DMS53 (cell line): Measurements from ENCODE around the gene COPS9.

Source experiments
- DNase-seq: peaks from one replicate; lab custom pipeline; 2025; lab: John Stamatoyannopoulos, UW

The COPS9 gene

DNA sequence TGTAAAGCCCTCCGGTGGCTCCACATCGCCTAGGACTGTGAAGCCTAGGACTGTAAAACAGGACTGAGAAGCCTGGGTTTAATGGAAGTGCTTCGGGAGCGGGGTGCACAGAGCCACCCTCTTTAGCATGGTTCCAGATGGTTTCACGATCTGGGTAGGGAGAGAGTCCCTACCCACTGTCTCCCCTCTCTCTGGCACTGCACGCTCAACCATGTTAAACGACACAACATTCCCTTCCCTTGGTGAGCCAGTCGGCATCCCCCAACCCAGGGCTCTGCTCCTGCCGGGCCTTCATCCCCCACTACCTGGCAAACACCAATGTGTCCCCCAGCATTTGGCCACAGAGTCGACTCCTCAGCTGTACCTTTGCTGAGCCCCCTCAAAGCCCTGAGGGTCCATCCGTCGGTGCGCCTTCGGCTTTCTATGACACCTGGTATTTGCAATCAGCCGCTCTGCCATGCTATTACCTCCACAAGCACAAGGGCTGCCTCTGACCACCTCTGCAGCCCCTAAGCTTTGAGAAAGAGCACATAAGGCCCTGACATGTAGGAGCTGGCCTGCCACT, 1.1 kb downstream of the COPS9 start:
- no peak for DNase-seq

DNA sequence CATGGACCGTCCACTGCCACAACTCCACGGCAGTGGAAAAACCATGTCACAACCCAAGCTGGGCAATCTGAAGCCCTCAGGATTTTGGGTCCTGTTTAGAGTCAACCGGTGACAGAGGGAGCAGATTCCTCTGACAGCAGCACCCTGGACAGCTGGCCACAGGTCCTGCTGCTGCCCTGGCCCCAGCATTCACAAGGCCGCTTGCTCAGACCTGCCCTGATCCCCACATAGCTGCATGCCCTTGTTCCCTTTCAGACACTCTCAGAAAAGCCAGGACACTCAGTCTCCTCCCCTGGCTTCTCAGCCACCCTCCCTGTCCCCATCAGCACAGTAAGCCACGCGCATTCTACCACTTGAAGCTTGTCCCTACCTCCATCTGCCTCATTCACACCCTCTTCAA, 1.6 kb downstream of the COPS9 start:
- no peak for DNase-seq

DNA sequence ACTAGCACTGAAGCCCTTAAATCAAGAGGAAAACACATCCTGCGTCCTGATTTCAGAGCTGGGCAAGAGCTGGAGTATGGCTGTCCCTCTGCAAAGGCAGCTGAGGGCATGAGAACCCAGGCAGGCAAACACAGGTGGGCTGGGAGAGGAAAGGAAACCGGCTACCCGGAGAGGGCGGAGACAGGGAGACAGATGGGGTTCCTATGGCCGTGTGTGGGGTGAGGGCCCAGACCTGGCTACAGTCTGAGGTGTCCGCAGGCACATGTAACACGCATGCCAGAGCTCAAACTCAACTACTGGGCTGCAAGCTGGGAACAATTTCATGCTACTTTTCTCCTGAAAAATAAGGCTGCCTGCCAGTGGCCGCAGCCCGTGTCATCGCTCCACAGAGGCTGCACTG, 2.7 kb downstream of the COPS9 start:
- DNase-seq, result no peak

DNA sequence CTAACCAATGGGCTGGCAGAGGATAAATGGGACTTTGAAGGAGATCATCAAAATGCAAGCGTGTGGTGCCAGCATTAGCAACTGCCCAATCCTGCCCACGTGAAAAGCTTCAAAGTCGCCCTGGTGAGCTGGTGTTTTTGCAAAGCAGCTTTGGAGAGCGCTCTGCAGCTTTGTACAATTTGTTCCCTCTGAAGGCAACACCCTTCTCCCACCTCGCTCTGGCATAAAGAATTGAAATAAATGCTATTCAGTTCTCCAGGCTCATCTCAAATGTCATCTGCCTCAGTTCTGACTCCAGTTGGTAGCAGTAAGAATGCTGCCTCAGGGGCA, 3.5 kb downstream of the COPS9 start:
- DNase-seq, result no peak

DNA sequence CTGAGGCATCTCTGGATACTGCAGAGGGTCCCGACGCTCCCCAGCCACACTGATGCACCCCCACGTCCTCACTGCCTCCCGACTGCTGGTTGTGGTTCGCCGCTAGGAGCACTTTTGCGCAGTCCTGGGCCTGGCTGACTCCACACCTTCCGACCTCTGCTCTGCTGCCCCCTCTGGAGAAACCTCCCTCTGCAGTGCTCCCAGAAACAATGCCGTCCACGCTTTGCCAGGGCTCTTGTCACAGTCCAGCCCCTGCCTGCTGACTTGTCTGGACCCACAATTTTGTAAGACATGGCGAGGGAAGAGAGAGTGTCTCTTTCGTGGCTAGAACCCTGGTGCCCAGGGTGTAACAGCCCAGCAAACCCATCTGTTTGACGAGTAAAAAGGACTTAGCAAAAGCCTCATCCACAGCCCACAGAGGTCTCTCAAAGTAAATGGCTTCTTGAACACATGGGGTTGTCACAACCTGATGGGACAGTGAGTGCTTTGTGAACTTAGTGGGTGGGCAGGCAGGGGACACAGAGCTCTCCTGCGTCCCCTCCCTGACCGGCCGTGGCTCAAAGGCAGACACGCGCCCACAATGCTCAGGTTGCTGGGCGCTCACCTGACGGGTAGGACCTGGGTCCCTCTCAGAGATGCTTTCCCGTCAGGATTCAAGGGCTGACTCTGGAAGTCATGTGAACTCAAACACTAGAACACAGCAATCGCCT, 4.0 kb downstream of the COPS9 start:
- no peak for DNase-seq

DNA sequence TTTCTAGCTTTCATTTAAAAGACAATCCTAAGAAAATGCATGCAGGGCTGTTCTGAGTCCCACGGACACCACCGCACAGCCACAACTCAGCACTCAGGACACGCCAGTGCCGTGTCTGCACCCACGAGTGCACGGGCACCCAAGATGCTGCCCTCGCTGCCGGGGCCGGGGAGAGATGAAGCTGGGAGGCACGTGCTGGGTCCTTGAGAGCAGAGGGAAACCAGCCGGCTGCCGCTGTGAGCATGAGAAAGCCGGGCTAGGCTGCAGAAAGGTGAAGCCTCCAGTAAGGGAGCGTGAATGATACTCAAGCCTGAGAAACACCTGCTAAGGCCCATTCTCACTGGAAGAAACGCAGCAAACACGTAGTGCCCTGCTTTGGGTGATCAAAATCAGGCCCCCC, 4.8 kb downstream of the COPS9 start:
- DNase-seq, result no peak

DNA sequence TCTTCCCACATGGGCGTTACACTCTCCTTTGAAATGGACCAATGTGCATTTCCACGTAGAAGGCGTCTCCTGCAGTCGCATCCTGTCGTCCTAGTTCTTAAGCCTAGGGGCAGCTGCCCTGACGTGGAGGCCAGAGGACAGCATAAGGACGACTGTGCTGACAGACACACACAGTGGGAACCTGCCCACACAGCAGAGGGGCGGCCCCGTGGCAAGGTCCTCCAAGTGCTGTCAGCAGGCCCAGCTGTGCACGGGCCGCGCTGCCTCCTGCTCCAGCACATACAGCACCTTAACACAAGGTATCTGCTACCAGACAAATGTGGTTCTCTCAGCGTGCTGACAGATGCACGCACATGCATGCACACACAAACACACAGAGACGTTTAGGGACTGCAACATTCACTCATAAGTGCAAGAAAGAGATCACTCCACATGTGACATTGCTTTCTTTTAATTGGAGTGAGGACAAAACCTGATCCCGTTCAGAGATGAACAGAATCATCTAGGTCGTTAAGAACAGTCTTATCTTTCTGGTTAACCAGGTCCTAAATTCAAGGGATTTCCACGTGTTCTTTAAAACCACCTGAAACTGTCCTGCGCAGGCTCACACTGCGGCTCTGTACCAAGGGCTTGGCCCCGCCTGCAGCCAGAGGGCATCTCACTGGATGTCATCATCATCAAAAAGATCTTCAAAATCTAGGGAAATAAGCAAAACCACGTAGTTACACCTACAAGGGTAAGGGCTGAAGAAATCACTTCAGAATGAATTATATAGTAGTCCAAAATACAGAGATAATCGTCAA, 5.5 kb downstream of the COPS9 start:
- DNase-seq, result no peak

DNA sequence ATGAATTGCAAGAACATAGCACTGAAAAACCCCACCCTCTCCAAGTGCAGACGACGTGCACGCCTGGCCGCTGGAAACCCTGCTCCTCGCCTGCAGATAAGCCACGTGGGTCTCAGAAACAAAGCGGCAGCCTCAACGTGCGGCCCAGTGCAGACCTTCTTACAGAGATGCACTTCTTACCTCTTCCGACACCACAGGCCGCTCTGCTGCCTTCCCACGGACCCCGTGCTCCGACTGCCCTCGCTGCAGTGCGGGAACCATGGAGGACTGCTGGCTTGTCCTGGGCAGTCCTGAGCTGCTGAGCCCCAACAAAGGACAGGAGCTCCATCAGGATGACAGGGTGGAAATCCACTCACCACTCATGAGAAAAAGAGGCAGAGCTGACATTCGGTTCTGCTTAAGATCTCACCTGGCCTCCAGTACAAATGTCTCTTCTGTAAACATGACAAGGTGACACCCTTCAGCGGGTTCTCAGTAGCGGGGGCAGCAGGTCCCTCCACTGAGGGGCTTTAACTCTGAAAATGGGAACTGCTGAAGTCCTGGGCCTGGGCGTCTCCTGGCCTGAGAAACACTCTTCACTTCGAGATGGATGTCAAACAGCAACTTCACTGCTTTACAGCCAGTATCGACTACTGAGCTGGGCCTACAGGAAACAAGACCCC, 6.2 kb downstream of the COPS9 start:
- no peak for DNase-seq

DNA sequence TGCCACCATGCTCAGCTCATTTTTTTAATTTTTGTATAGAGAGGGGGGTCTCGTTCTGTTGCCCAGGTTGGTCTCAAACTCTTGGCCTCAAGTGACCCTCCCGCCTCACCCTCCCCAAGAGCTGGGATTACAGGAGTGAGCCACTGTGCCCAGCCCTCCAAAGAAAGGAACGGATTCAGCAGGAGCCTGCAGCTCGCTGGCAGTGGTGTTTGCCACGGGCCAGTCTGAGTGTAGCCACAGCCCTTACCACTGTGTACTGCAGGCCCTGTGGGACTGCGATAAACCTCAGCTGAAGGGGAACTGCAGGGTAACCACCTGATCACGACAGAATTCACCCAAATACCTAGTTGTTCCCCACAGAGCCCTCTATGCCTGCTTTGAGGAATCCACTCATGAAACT, 6.8 kb downstream of the COPS9 start:
- no peak for DNase-seq

DNA sequence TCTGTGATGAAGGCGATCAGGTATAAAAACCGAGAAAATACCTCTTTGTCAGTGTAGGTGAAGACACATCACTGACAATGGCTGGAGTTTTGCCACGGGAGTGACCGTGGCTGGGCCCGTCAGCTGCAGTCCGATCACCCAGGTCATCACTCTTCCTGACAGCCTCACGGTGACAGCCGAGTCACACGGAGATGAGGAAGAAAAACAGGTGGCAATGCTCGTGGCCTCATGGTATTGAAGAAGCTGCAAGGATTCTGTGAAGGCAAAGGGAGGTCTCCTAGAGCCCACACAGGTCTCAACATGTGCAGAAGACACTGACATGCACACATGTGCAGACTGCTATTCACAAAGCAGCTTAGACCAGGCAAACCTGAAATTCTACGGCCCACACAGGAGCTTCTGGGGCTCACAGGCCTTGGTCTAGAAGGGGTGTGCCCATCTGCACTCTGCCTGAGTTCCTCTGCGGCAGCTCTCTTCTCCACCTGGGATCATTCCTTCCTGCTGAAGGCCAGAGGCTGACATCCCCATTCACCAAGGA, 7.4 kb downstream of the COPS9 start:
- DNase-seq, result no peak

DNA sequence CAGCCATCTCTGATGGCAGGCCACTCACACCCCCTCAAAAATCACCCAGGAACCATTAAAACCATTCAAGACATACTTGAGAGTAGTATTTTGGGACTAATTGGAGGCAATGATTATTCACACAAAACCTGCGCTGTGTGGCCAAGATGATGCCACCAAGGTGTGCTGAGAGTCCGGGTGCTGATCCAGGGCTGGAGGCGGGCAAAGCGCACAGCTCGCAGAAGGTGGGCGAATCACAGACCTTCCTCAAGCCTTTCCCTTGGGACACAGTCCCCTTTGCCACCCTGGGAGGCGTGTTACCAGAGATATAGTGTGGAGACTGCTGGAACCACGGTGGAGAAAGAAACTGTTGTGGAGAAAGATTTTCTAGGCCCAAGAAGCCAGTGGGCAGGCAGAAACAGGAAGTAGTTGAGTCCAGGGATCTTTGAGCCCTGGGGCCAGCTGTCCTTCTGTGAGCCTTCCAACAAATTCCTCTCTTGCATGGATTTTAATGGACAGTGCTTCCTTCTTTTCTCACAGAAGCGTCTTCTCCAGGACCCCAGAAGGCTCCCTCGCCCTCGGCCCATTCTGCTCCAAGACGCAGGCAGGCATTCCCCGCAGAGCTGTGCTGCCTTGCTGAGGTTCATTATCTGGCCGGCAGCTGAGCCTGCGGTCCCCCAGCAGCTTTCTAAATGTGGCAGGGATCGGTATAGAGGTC, 8.0 kb downstream of the COPS9 start:
- DNase-seq, result no peak

DNA sequence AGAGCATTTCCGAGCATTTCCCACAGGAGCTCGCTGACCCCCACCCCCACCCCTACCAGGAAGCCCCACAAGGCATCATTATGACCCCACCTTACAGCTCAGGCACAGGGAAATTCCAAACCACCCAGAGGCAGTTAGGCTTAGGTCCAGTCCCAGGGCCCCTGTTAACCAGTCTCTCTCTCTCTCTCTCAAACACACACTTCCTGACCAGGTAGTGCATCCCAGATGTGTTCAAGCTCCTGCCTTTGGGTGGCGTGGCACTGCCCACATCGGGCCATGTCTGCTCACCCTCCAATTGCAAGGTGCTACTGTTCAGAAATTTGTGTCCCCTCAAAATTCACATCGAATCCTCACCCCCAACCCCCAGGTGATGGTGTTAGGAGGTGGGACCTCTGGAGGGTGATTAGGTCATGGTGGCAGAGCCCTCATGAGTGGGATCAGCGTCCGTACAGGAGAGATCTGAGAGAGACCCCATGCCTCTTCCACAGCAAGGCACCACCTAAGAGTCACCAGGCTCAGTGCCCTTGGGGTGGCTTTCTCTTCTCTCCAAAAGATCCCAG, 8.8 kb downstream of the COPS9 start:
- DNase-seq, result no peak

DNA sequence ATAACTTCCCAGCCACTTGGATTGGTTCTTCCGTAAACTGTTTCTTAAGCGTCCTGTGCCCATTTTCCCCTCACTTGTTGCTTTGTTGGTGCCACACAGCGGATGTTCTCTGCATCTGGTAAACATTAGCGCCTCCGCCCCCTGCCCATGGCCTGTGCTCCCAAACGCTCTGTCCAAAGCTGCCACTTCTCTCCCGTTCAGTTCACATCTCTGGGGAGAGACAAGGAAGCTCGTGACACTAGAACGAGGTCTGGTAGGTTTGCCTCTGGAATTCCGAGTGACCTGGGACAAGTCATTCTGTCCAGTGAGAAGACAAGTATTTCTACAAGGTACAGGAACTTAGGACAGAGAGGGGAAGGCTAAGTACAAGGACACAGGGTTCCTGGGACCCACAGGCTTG, 9.4 kb downstream of the COPS9 start:
- DNase-seq, result no peak

DNA sequence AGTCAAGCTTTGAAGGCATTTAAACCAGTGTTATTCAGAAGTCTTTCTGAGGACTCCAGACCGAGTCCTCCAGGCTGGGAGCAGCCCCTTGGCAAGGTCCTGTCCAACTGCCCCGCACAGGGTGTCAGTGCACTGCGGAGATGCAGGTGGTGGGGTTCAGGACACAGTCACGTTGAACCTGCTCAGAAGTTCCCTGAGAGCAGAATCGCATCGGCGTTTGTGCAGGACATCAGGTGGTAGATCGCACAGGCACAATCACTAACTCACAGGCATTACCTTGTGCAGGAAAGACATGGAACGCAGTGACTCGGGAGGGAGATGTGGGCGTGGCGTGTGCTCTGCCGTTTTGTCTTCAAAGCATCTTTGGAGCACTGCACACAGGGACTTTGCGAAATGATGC, 10.4 kb downstream of the COPS9 start:
- DNase-seq, result no peak

DNA sequence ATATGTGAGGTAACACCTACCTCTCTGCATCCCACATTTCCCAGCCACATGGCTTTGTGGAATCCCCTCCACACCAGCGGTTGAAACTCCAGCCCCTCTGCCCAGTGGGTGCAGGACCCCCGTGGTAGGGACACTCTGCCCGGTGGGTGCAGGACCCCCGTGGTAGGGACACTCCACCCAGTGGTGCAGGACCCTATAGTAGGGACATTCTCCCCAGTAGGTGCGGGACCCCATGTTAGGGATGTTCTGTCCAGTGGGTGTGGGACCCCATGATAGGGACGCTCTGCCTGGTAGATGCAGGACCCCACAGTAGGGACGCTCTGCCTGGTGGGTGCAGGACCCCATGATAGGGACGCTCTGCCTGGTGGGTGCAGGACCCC, 11.5 kb downstream of the COPS9 start:
- DNase-seq, result no peak

DNA sequence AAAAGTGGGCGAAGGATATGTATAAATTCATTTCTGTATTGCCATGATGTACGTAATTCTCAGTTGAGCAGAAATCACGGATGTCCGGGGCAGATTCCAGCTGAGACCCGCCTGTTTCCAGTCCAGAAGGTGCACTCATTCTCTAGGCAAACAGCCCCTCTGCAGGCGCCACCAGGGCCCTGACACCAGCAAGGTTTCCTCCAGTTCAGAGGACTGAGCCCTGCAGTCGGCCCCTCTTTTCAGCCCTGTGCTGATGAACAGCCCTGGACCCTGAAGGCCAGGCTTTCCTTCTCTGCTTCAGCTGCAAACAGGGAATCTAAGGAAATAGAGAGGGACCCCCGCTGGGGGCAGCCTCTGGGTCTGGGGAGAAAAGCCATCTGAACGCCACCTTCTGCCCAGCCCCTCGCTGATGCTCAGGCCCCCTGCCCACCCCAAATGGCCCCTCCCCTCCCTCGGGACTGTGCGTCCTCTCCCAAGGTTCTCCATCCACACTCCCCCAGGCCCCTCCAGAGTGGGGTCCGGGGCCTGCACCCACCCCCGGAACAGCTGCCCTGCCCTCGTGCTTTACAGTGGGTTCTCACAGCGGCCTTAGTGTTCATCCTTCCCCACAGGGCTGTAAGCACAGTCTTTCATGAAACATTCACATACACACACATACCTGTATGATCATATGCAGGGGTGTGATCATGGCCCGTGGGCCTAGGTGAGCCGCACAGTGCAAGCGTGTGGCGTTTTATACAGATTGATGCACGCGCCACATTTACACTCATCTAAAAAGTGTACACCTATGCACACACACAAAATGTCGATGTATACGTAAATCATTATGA, 12.1 kb downstream of the COPS9 start:
- DNase-seq, result no peak

DNA sequence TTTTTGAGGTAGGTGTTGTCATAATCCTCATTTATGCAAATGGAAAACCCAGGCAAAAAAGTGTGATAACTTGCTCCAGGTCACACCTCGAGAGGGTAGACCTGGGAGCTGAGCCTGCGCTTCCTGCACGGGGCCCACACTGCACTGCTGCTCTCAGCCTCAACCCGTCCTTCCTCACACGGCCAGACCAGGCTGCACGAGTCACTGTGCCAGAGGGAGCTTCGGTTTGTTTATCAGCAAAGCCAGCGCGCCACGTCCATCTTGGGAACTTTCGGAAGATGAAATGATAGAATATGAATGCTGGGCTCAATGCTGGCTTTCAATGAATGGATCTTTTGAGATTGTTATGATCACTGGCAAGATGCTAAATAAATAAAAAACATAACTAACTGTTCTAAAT, 14.4 kb downstream of the COPS9 start:
- DNase-seq, result no peak

DNA sequence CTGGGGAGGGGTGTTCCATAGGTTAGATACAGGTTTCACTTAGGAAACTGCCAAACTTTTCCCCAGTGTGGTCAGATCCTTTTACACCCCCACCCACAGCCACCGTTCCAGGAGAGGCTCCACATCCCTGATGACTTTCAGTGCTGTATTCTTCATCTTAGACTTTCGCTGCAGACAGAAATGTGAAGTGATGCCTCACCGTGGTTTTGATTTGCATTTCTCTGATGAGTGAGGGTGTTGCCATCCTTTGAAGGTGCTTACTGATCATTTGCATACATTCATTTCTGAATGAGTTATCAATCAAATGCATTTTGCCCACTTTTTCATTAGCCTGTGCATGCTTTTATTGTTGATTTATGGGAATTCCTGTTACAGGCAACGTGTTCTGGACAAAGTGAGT, 14.9 kb downstream of the COPS9 start:
- DNase-seq, result no peak

DNA sequence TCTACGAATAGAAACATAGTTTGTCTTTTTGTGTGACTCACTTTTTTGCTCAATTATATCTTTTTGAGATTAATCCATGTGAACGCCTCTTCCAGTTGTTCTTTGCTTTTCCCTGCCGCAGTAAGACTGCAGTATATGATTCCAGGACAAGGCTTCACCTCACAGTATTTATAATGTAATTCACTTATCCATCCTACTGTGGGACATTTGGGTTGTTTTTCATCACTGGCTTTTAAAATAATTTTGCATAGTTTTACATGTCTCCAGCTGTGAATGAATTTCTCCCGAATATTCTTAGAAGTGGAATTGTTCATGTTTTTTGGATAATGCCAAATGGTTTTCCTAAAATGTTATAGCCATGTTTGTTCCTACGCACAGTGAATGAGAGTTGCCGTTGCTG, 21.9 kb downstream of the COPS9 start:
- no peak for DNase-seq

DNA sequence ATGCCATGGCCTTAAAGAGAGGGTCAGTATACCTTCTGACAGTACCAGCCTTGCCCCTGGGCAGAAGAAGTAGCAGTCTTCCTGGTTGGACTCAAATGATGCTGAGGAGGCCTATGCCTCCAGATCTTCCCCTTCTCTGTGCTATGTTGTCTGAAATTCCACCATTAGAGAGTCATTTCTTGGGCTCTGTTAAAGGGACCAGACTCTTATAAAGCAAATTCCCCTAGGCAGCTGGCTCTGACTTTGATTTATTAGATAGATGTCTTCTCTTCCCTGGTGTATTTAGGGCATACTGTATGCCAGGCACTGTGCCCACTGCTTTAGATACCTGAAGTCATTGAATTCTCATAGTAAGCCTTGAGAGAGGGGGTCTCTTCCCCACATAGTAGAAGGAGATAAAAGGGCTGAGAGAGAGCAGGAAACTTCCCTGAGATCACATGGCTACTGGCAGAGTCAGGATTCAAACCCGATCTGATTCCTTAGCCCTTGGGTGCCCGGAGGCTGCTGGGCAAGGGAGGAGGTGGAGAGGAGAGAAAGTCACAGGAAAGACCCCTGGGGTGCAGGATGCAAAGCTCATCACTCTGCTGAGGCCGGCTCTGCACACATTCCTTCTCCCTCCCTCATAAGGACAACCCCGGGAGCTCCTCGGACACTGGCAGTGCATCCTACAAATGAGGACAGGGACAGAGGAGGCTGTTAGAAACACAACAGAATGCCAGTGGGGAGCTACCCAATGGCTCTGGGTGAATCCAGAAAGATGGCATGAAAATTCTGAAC, 23.0 kb downstream of the COPS9 start:
- no peak for DNase-seq
